H1 (cell line): Measurements from ENCODE around the gene FBN3. TPM values are rescaled to one million over a fixed set of nuclear protein-coding genes. Genes with fewer than 3 reads are reported as not detected.
A peak's percentile ranks its signal among the peaks of the same experiment; 100 is the strongest.

Experiments
- CTCF ChIA-PET: fragments of 300-600 bp; sonication (Branson Sonifier 250); formaldehyde crosslinking; loops from one replicate; lab custom pipeline; 2021; ENCODE audit not compliant: partially characterized antibody; lab: Charles Lee
- POLR2A ChIA-PET: fragments of 300-600 bp; sonication (Branson Sonifier 250); formaldehyde crosslinking; loops from one replicate; lab custom pipeline; 2021; ENCODE audit warnings: inconsistent platforms; ENCODE audit not compliant: partially characterized antibody; lab: Charles Lee
- DNase-seq, 2 experiments: peaks; one replicate each; pipeline versions ENCODE4 v3.0.0 to v3.0.0-alpha.2; 2010 to 2022; ENCODE audit warnings: low spot score in 2 of 2, low read depth in 1 of 2, mixed read lengths in 1 of 2
- FAIRE-seq: peaks from 2 replicates; lab custom pipeline; 2011; peaks lifted over from hg19 to GRCh38; lab: Jason Lieb, UNC
- H2AFZ ChIP-seq: 2 replicates; pipeline ENCODE4 v1.8.1; 2012; ENCODE audit warnings: low read length, inconsistent platforms
- H2AK5ac ChIP-seq: 2 replicates; pipeline ENCODE4 v1.6.1; 2013; ENCODE audit warnings: low read depth, low read length
- H2BK120ac ChIP-seq: replicated peaks from 2 replicates; pipeline ENCODE3; 2013; ENCODE audit warnings: low read depth, low read length, inconsistent platforms
- H2BK12ac ChIP-seq: 2 replicates; pipeline ENCODE4 v1.6.1; 2013; ENCODE audit warnings: low read depth, low read length
- H2BK15ac ChIP-seq: 2 replicates; pipeline ENCODE4 v1.6.1; 2013; ENCODE audit warnings: low read length
- H2BK20ac ChIP-seq: 2 replicates; pipeline ENCODE4 v1.6.1; 2013; ENCODE audit warnings: low read length
- H2BK5ac ChIP-seq: 2 replicates; pipeline ENCODE4 v1.6.1; 2013; ENCODE audit warnings: low read depth, low read length
- H3K14ac ChIP-seq: 2 replicates; pipeline ENCODE4 v1.6.1; 2013; ENCODE audit warnings: inconsistent platforms; ENCODE audit not compliant: insufficient read length
- H3K18ac ChIP-seq: 2 replicates; pipeline ENCODE4 v1.6.1; 2013; ENCODE audit warnings: low read length; ENCODE audit errors: extremely low read depth
- H3K23ac ChIP-seq: 2 replicates; pipeline ENCODE4 v1.6.1; 2013; ENCODE audit warnings: inconsistent platforms; ENCODE audit not compliant: insufficient read length
- H3K23me2 ChIP-seq: 2 replicates; pipeline ENCODE4 v1.6.1; 2013; ENCODE audit warnings: low read depth, low read length
- H3K27ac ChIP-seq: 2 replicates; pipeline ENCODE4 v1.6.1; 2011; ENCODE audit warnings: low read depth, low read length, inconsistent platforms
- H3K27me3 ChIP-seq, 4 experiments: replicated peaks in 1 of 4; 1 replicate in 1 of 4; 2 replicates in 3 of 4; pipeline versions ENCODE4 v1.6.1 to v1.8.1; 2011 to 2013; ENCODE audit warnings: low read length in 3 of 4, mild to moderate bottlenecking in 3 of 4, inconsistent platforms in 2 of 4, mixed read lengths in 2 of 4, moderate library complexity in 1 of 4; ENCODE audit not compliant: control insufficient read depth in 3 of 4, insufficient read depth in 3 of 4; ENCODE audit errors: extremely low read depth in 1 of 4
- H3K36me3 ChIP-seq, 4 experiments: 2 replicates each; pipeline versions ENCODE4 v1.6.1 to v1.8.1; 2011 to 2013; ENCODE audit warnings: mild to moderate bottlenecking in 4 of 4, low read length in 3 of 4, moderate library complexity in 2 of 4, control low read depth in 1 of 4, inconsistent platforms in 1 of 4; ENCODE audit not compliant: insufficient read depth in 4 of 4, control insufficient read depth in 2 of 4
- H3K4ac ChIP-seq: replicated peaks from 2 replicates; pipeline ENCODE3; 2013; ENCODE audit warnings: low read length, low read depth, mixed read lengths, inconsistent platforms; ENCODE audit not compliant: insufficient read length
- H3K4me1 ChIP-seq, 4 experiments: replicated peaks in 1 of 4; 1 replicate in 1 of 4; 2 replicates in 3 of 4; pipeline versions ENCODE4 v1.6.1 to v1.8.1; 2011 to 2013; ENCODE audit warnings: low read length in 3 of 4, inconsistent platforms in 2 of 4, mixed read lengths in 1 of 4; ENCODE audit not compliant: insufficient read depth in 4 of 4, control insufficient read depth in 3 of 4
- H3K4me2 ChIP-seq, 2 experiments: 2 replicates each; pipeline versions ENCODE4 v1.6.1 to v1.8.1; 2011 to 2013; ENCODE audit warnings: low read depth in 2 of 2, low read length in 2 of 2, control low read depth in 1 of 2, inconsistent platforms in 1 of 2, mild to moderate bottlenecking in 1 of 2; ENCODE audit not compliant: insufficient read depth in 1 of 2
- H3K4me3 ChIP-seq, 4 experiments: fragments of 200-600, 300-600 bp in 1 of 4; sonication (generic), shearing (Covaris generic), sonication (Bioruptor Twin) in 1 of 4; 2 replicates each; pipeline versions ENCODE4 v1.5.1 to v1.8.1; 2011 to 2016; ENCODE audit warnings: low read length in 4 of 4, low read depth in 3 of 4, control low read depth in 2 of 4, inconsistent platforms in 2 of 4, mild to moderate bottlenecking in 2 of 4, mixed read lengths in 1 of 4, moderate library complexity in 1 of 4; ENCODE audit not compliant: insufficient read depth in 2 of 4; ENCODE audit errors: extremely low read depth in 1 of 4
- H3K56ac ChIP-seq: replicated peaks from 2 replicates; pipeline ENCODE3; 2013; ENCODE audit warnings: low read depth, mild to moderate bottlenecking, mixed read lengths, low read length, inconsistent platforms; ENCODE audit not compliant: insufficient read length
- H3K79me1 ChIP-seq: 2 replicates; pipeline ENCODE4 v1.6.1; 2013; ENCODE audit warnings: low read depth, low read length, control low read depth
- H3K79me2 ChIP-seq, 2 experiments: 2 replicates each; pipeline versions ENCODE4 v1.6.1 to v1.8.1; 2012 to 2013; ENCODE audit warnings: low read length in 2 of 2, mild to moderate bottlenecking in 2 of 2, inconsistent platforms in 1 of 2; ENCODE audit not compliant: insufficient read depth in 2 of 2, control insufficient read depth in 1 of 2
- H3K9ac ChIP-seq, 4 experiments: replicated peaks in 1 of 4; 1 replicate in 1 of 4; 2 replicates in 3 of 4; pipeline versions ENCODE4 v1.6.1 to v1.8.1; 2011 to 2013; ENCODE audit warnings: low read depth in 3 of 4, low read length in 3 of 4, control low read depth in 2 of 4, mild to moderate bottlenecking in 2 of 4, moderate library complexity in 2 of 4, inconsistent platforms in 1 of 4; ENCODE audit errors: extremely low read depth in 1 of 4
- H3K9me3 ChIP-seq, 2 experiments: 2 replicates each; pipeline versions ENCODE4 v1.6.1 to v1.8.1; 2012 to 2013; ENCODE audit warnings: mild to moderate bottlenecking in 2 of 2, moderate library complexity in 2 of 2, control low read depth in 1 of 2, inconsistent platforms in 1 of 2, low read depth in 1 of 2, low read length in 1 of 2, mixed read lengths in 1 of 2; ENCODE audit not compliant: insufficient read depth in 2 of 2
- H4K20me1 ChIP-seq, 2 experiments: replicated peaks in 1 of 2; 2 replicates each; pipeline versions ENCODE3 to v1.8.1; 2011 to 2013; ENCODE audit warnings: inconsistent platforms in 2 of 2, low read length in 2 of 2, mild to moderate bottlenecking in 1 of 2; ENCODE audit not compliant: insufficient read depth in 2 of 2, control insufficient read depth in 1 of 2
- H4K5ac ChIP-seq: 2 replicates; pipeline ENCODE4 v1.6.1; 2013; ENCODE audit warnings: low read length, low read depth, mixed read lengths, inconsistent platforms; ENCODE audit not compliant: insufficient read length
- H4K8ac ChIP-seq: 2 replicates; pipeline ENCODE4 v1.8.0; 2013; ENCODE audit warnings: mild to moderate bottlenecking, moderate library complexity, low read length, inconsistent platforms; ENCODE audit not compliant: insufficient read depth; ENCODE audit errors: extremely low read depth
- H4K91ac ChIP-seq: replicated peaks from 2 replicates; pipeline ENCODE3; 2013; ENCODE audit warnings: low read length, mixed read lengths, inconsistent platforms; ENCODE audit not compliant: insufficient read length
- YY1 ChIP-seq: IDR thresholded peaks from 2 replicates; pipeline ENCODE4 v1.6.1; 2011; ENCODE audit warnings: low read depth, mild to moderate bottlenecking, low read length
- WGBS, 2 experiments: shearing (Covaris generic) in 1 of 2; methylation state at CpG; one replicate each; pipeline versions ENCODE4 v1.1.6 to v1.1.7; 2013 to 2015; ENCODE audit warnings: low lambda C conversion rate in 2 of 2, mixed read lengths in 2 of 2, inconsistent platforms in 1 of 2, low coverage in 1 of 2, missing lambda C conversion rate in 1 of 2; ENCODE audit not compliant: insufficient replicate concordance in 2 of 2, insufficient coverage in 1 of 2, insufficient read length in 1 of 2; ENCODE audit errors: extremely low coverage in 1 of 2, missing lambda C conversion rate in 1 of 2; 5-methylcytosine and 5-hydroxymethylcytosine counted together
- polyA plus RNA-seq, 7 experiments: library from polyadenylated mRNA; depleted of rRNA in 3 of 7; stranded (reverse) in 5 of 7; unstranded in 2 of 7; fragments of >200 nt in 5 of 7; fragments of 200-250 nt in 2 of 7; gene quantifications; 1 replicate in 5 of 7; 2 replicates in 1 of 7; 4 replicates in 1 of 7; pipeline versions ENCODE4 v1.2.1 to v1.2.3, GENCODE V29; 2011 to 2013; ENCODE audit warnings: missing spikeins in 2 of 7, mixed read lengths in 2 of 7
- total RNA-seq: library from RNA; stranded (reverse); fragmentation: NEBNext Ultra II Directional; extraction: Animal tissue kit (Norgen Biotek cat#: 25700); gene quantifications from 2 replicates; pipeline ENCODE4 v1.2.1, GENCODE V29; 2021

The FBN3 gene
- total and polyA plus RNA-seq, 2 of the 8 experiments (the other 6 are each of a cell fraction or from before 2014, with no cell fraction given): 37.1 to 38.7 TPM

DNA sequence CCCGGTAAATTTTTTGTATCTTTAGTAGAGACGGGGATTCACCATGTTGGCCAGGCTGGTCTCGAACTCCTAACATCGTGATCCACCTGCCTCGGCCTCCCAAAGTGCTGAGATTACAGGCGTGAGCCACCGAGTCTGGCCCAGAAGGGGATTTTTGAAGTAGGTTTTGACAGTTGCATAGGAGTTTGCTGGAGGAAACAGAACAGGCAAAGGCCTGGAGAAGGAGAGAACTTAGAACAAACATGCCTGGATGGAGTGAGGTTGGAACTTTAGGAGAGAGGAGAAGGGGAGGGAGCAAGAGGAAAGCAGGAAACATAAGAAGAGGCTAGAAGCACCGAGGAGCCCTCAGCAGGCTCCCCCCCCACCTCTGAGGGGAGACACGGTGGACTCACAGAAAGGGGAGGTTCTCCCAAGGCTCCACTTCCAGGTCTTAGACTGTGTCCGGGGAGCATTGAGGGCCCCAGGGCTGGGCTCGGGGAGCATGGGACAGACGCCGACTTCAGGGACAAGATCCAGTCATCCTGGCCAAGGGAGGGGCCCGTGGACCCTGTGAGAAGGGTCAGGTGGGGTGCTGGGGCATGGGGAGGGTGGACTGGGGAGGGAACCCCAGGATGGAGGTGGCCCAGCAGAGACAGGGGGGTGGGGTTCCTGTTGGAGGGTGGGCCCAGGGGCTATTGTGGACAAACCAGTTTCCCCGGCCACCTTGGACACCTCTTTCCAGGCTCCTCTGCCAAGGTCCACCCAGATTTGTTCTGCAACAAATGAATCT lies 1.8 kb upstream of the FBN3 start:
- Histone ChIP-seq H4K5ac (no peak overlapping the region), H3K27ac (no peak overlapping the region), H4K91ac (no peak overlapping the region), H2AFZ (no peak overlapping the region), H4K20me1 (no peaks in the 10 kb centered on the region), H3K23ac (no peak overlapping the region), H2BK5ac (0 out of 2 replicates have a peak overlapping the region, but pooled peaks have one; percentile 12), H3K14ac (no peak overlapping the region), H3K36me3 (no peaks in the 10 kb centered on the region), H3K79me2 (peaks cover 0 to 19% of the 10 kb centered on the region in 2 experiments; a peak in 1 of 4 replicates), H4K8ac (no peak overlapping the region), H3K4ac (no peak overlapping the region), H2BK120ac (no peak overlapping the region), H2BK12ac (0 out of 2 replicates have a peak overlapping the region, but pooled peaks have one; percentile 13), H3K27me3 (no peaks in the 10 kb centered on the region), H2BK20ac (0 out of 2 replicates have a peak overlapping the region, but pooled peaks have one; percentile 18), H3K4me1 (peaks cover 0 to 18% (median 12%) of the 10 kb centered on the region in 4 experiments; a peak in 6 of 7 replicates), H2BK15ac (no peak overlapping the region; the same call in 1 of the 2 replicates), H3K56ac (no peak overlapping the region), H3K23me2 (no peaks in the 10 kb centered on the region; the same call in 1 of the 2 replicates), H3K4me2 (no peak overlapping the region), H3K9ac (no peak overlapping the region), H3K79me1 (peaks cover 6% of the 10 kb centered on the region), H3K9me3 (no peaks in the 10 kb centered on the region), H2AK5ac (no peak overlapping the region), H3K18ac (no peak overlapping the region; the same call in 1 of the 2 replicates), H3K4me3 (no peak overlapping the region)
- ChIA-PET POLR2A (interaction anchor here (2.7 kb wide), 1 partner anchor 53 kb away, joined by 13 read pairs; no protein-coding TSS in a partner anchor), CTCF (interaction anchor here (1.0 kb wide), 1 partner anchor 60 kb away, joined by 3 read pairs; no protein-coding TSS in a partner anchor)
- DNase-seq: no peak
- FAIRE-seq: no peak
- 88% methylated on average over 14 of the region's 15 CpGs; no CpG with 5 or more reads in 1 of the 2 experiments for WGBS, 2 experiments
- no peak for TF ChIP-seq YY1
